ENCODE measurements around the gene IRF8.

DNA sequence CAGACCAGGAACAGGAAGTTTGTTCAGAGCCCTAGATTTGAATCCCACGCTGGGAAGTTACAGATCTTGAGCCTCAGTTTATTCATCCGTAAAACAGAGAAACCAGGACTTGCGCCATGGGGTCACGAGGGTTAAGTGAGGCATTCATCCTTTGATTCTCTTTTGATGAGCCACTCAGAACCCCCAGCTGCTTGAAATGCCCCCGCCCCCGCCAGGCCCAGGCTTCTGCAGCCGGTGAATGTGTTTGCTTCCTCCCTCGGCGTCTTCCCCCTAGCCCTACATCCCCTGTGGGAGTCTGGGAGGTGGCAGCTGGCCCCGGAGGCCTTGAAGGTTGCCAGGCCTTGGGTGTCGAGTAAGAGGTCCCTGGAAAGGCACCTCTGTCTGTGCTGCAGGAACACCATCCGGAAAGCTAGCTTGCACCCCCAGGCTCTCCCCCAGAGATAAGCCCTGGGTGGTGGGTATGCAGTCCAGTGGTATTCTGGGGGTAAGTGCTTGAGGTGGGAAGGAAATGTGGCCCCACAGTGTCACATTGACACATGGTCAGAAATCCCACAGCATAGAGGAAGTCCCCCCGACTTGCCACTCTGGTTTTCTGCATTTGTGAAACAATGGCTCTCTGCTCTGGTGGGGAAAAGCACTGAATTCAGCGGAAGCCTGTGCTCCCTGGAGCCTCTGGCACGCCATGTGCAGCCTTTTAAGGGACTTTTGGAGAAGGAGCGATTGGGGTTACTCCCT is 14.9 kb downstream of the IRF8 start:
- TF ChIP-seq, protein P1, sequence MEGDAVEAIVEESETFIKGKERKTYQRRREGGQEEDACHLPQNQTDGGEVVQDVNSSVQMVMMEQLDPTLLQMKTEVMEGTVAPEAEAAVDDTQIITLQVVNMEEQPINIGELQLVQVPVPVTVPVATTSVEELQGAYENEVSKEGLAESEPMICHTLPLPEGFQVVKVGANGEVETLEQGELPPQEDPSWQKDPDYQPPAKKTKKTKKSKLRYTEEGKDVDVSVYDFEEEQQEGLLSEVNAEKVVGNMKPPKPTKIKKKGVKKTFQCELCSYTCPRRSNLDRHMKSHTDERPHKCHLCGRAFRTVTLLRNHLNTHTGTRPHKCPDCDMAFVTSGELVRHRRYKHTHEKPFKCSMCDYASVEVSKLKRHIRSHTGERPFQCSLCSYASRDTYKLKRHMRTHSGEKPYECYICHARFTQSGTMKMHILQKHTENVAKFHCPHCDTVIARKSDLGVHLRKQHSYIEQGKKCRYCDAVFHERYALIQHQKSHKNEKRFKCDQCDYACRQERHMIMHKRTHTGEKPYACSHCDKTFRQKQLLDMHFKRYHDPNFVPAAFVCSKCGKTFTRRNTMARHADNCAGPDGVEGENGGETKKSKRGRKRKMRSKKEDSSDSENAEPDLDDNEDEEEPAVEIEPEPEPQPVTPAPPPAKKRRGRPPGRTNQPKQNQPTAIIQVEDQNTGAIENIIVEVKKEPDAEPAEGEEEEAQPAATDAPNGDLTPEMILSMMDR (IDR thresholded peaks at IDR 0.05; ENCODE audit: low read depth, low read length, poor library complexity, severe bottlenecking) = no peak
- TF ChIP-seq EZH2phosphoT487 (IDR thresholded peaks at IDR 0.05; ENCODE audit: borderline replicate concordance, low read length) = no peak

Data from DOHH2 (cell line).